Adipose tissue (tissue), 3 donors: ENCODE data around the gene PLK5. TPM values are rescaled to one million over a fixed set of nuclear protein-coding genes. Genes with fewer than 3 reads are reported as not detected.

Source experiments
- H3K27ac ChIP-seq: one replicate; pipeline ENCODE4 v1.5.1; 2013; ENCODE audit warnings: low read depth, low read length
- WGBS, 3 donors: extraction: QIAGEN DNeasy Blood & Tissue Kit; methylation state at CpG; one replicate each; pipeline ENCODE4 v1.1.7; 2013; 5-methylcytosine and 5-hydroxymethylcytosine counted together
- polyA plus RNA-seq, 3 donors: library from polyadenylated mRNA; stranded (reverse); fragments of 200-250 nt; gene quantifications; one replicate each; pipeline ENCODE4 v1.2.3, GENCODE V29; 2013
- donor health status: healthy with polysubstance abuse.
- donor health status: Bipolar disorder and iron deficiency.
- donor health status: healthy.

PLK5 gene
- polyA plus RNA-seq, 3 donors = 0.07 TPM; not detected in 2

DNA sequence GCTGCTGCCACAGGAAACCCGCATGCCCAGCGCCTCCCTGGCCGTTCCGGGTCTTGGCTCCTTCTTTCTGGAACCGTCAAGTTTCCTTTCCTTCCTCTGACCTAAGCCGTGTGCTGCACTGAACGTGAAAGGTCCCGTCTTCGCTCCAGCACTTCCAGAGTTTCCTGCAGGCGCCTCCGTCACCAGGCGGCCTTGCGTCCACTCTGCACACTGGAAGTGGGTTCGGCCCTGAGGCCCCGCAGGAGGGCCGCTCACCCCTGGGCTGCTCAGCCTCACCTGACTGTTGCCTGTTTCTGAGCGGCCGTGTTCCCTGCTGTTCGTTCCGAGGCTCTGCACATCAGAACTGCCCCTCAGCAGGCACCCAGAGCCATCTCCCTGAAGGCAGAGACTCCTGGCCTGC, 56.5 kb downstream of the PLK5 start:
- WGBS, 3 donors = 88 to 92% (median 89%) methylated on average over 19 to 20 of the region's 20 CpGs
- H3K27ac ChIP-seq = no peak overlapping the region

- H3K27ac ChIP-seq = no peak overlapping the region
- 93 to 98% (median 94%) methylated on average over 22 of the region's 22 CpGs for WGBS, 3 donors
Measured at GRCh38 chr19:1580957-1581356, 57.1 kb downstream of the PLK5 start.

DNA sequence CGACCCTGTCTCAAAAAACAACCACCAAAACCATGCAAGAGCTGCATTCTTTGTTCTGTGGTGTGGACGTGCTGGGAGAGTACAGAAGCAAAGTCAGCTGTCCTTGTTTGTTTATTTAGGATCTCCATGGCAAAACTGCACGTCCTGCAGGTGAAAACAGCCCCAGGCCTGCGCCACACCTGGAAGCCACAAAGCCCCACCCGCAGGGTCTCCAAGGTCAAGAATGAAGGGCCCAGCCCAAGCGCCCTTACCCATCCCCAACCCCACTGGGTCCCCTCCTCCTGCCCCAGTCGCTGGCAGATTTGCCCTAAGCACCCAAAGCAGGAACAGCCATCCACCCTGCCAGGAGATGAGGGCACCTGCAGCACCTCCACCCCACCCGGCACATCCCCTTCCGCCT, 58.3 kb downstream of the PLK5 start:
- H3K27ac ChIP-seq = no peak overlapping the region
- WGBS, 3 donors = 68 to 93% (median 88%) methylated on average over 8 to 9 of the region's 9 CpGs

DNA sequence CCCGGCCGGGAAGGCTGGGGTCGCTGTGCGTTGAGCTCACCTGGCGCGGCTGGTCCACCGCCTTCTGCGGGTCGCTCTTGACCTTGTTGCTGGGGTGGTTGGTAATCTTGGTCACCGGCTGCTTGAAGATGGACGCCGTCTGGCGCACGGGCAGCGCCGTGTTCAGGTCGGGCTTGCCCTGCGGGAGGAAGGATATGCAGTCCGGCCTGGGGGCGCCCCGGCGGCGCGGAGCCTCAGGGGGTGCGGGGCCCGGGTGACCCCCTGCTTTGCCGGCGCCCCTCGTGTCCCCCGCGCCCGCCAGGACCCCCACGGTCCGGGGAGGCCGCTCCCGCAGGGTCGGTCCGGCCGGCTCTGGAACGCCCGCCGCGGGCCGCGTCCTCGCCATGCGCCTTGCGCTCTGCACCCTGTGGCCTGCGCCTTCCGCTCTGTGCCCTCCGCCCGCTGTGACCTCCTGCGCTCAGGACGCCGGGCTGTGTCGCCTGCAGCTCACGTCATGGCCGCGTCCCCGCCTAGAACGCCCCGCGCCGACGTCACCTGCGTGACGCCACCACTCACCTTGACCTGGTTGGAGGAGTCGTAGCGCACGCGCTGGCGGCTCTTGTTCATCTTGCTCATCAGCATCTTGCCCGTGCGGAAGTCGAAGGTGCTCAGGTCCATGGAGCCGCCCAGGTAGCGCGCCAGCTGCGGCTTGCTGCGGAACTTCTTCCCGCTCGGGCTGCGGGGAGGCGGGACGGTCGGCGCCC, 60.8 kb downstream of the PLK5 start:
- 88 to 91% (median 91%) methylated on average over 55 to 87 of the region's 87 CpGs for WGBS, 3 donors

DNA sequence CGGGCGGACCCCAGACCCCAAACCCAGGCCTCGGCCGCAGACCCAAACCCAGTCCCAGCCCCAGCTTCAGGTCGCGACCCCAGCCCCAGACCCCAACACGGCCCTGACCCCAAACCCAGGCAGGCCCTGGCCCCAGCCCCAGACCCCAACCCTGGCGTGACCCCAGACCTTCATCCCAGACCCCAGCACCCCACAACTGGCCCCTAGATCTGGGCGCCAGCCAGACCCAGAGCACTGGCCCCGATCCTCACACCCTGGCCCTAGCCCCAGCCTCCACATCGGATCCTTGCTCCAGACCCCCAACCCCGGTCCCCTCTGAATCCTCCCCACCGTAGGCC, 61.3 kb downstream of the PLK5 start:
- no peak overlapping the region for H3K27ac ChIP-seq
- 76 to 93% (median 93%) methylated on average over 11 to 13 of the region's 13 CpGs for WGBS, 3 donors

More for the DNA sequence above, 60.8 kb downstream of the PLK5 start:
- H3K27ac ChIP-seq = no peak overlapping the region

Other genes with a start within 250 kb of the PLK5 start
- 10 to 100 TPM; 44.9 to 75.8 (median 55.0) TPM for gene FAM174C, start 248.5 kb upstream of the PLK5 start, polyA plus RNA-seq
- not detected for gene EFNA2, start 238.2 kb upstream of the PLK5 start, polyA plus RNA-seq
- gene NDUFS7, start 140.2 kb upstream of the PLK5 start, polyA plus RNA-seq = 100 to 1,000 TPM in 2 of 3 donors, 10 to 100 TPM in 1; 97.5 to 211 (median 110) TPM
- 10 to 100 TPM; 15.4 to 52.7 (median 17.7) TPM for gene GAMT, start 122.5 kb upstream of the PLK5 start, polyA plus RNA-seq
- 10 to 100 TPM; 38.4 to 79.9 (median 70.1) TPM for gene DAZAP1, start 116.5 kb upstream of the PLK5 start, polyA plus RNA-seq
- 1,000 to 10,000 TPM; 2,434 to 3,362 (median 3,351) TPM for gene RPS15, start 85.7 kb upstream of the PLK5 start, polyA plus RNA-seq
- gene APC2, start 74.0 kb upstream of the PLK5 start, polyA plus RNA-seq = under 1 TPM in 2 of 3 donors, not detected in 1; 0.06 TPM
- gene C19orf25, start 44.9 kb upstream of the PLK5 start, polyA plus RNA-seq = 10 to 100 TPM; 16.5 to 28.6 (median 24.3) TPM
- 1 to 10 TPM; 1.2 to 3.5 (median 2.4) TPM for gene PCSK4, start 33.7 kb upstream of the PLK5 start, polyA plus RNA-seq
- 10 to 100 TPM in 2 of 3 donors, 1 to 10 TPM in 1; 5.5 to 30.5 (median 12.5) TPM for gene REEP6, start 32.9 kb upstream of the PLK5 start, polyA plus RNA-seq
- gene ADAMTSL5, start 11.1 kb upstream of the PLK5 start, polyA plus RNA-seq = under 1 TPM; 0.55 to 0.90 (median 0.89) TPM
- gene MEX3D, start 44.2 kb downstream of the PLK5 start, polyA plus RNA-seq = 1 to 10 TPM; 5.3 to 7.7 (median 6.7) TPM
- gene MBD3, start 68.8 kb downstream of the PLK5 start, polyA plus RNA-seq = 10 to 100 TPM; 29.2 to 87.3 (median 73.1) TPM
- 100 to 1,000 TPM in 2 of 3 donors, 10 to 100 TPM in 1; 64.5 to 179 (median 163) TPM for gene UQCR11, start 81.4 kb downstream of the PLK5 start, polyA plus RNA-seq
- gene TCF3, start 128.5 kb downstream of the PLK5 start, polyA plus RNA-seq = 10 to 100 TPM; 23.3 to 28.8 (median 26.2) TPM
- gene ONECUT3, start 229.4 kb downstream of the PLK5 start, polyA plus RNA-seq = not detected